ENCODE measurements around the gene EPB41L4A.

DNA sequence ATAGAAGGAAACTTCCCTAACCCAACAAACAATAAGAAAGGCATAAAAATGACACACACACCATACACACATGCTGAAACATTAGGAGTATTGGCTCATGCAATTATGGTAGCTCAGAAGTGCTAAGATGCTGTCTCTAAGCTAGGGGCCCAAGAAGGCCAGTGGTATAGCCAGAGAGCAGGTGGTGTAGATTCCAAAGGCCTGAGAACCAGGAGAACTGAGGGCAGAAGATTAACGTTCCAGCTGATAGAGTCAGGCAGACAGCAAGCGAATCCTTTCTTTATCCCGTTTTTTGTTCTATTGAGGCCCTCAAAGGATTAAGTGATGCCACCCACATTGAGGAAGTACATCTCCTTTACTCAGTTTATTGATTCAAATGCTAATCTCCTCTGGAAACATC, 262.9 kb downstream of the EPB41L4A start:
- TF ChIP-seq, protein P1, sequence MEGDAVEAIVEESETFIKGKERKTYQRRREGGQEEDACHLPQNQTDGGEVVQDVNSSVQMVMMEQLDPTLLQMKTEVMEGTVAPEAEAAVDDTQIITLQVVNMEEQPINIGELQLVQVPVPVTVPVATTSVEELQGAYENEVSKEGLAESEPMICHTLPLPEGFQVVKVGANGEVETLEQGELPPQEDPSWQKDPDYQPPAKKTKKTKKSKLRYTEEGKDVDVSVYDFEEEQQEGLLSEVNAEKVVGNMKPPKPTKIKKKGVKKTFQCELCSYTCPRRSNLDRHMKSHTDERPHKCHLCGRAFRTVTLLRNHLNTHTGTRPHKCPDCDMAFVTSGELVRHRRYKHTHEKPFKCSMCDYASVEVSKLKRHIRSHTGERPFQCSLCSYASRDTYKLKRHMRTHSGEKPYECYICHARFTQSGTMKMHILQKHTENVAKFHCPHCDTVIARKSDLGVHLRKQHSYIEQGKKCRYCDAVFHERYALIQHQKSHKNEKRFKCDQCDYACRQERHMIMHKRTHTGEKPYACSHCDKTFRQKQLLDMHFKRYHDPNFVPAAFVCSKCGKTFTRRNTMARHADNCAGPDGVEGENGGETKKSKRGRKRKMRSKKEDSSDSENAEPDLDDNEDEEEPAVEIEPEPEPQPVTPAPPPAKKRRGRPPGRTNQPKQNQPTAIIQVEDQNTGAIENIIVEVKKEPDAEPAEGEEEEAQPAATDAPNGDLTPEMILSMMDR (conservative IDR thresholded peaks at IDR 0.05) = no peak
- no peak for TF ChIP-seq ZFX (IDR thresholded peaks at IDR 0.05)

Data from C4-2B (cell line).